ENCODE measurements around the gene CKAP4. TPM values are rescaled to one million over a fixed set of nuclear protein-coding genes. Genes with fewer than 3 reads are reported as not detected.

CKAP4 gene
- total and polyA plus RNA-seq, 9 of the 15 experiments (the other 6 are each of a cell fraction or from before 2014, with no cell fraction given), result 0.08 to 0.20 TPM; not detected in 7

- no peak for TF ChIP-seq ZNF398 (CRISPR knock-in tag; IDR thresholded peaks at IDR 0.05)
- peak; percentile 91 for TF ChIP-seq C11orf30 (IDR thresholded peaks at IDR 0.05; ENCODE audit: low read depth)
- peak; percentile 73 for TF ChIP-seq ARID1B (IDR thresholded peaks at IDR 0.05)
- TF ChIP-seq TCF7L2 (IDR thresholded peaks at IDR 0.05; ENCODE audit: low read depth, low read length), result no peak
- TF ChIP-seq ZNF444 (CRISPR knock-in tag; IDR thresholded peaks at IDR 0.05), result no peak
- TF ChIP-seq KDM1A (IDR thresholded peaks at IDR 0.05), result peak in 1 of 2 experiments; percentile 33; a peak in 1 of 4 replicates
- no peak; the same call in 1 of the 2 replicates for TF ChIP-seq VEZF1 (CRISPR knock-in tag; IDR thresholded peaks at IDR 0.05)
- TF ChIP-seq TSC22D4 (tag; IDR thresholded peaks at IDR 0.05), result no peak
- TF ChIP-seq MAFK (IDR thresholded peaks at IDR 0.05; ENCODE audit: low read length), result peak; percentile 78
- 0 out of 2 replicates have a peak, but pooled peaks have one; percentile 13 for TF ChIP-seq ZKSCAN1 (IDR thresholded peaks at IDR 0.05; ENCODE audit: low read depth, low read length)
- peak; percentile 21; the same call in 1 of the 2 replicates for TF ChIP-seq CXXC5 (CRISPR knock-in tag; IDR thresholded peaks at IDR 0.05)
- peak; percentile 77 for TF ChIP-seq MEIS2 (IDR thresholded peaks at IDR 0.05; ENCODE audit: partially characterized antibody)
- TF ChIP-seq HMBOX1 (IDR thresholded peaks at IDR 0.05), result peak; percentile 99
- TF ChIP-seq HES1 (IDR thresholded peaks at IDR 0.05; ENCODE audit: low read depth), result peak; percentile 71; the same call in 1 of the 2 replicates
- no peak for TF ChIP-seq CBFB (CRISPR knock-in tag; IDR thresholded peaks at IDR 0.05)
- no peak for TF ChIP-seq FOXP4 (CRISPR knock-in tag; IDR thresholded peaks at IDR 0.05; ENCODE audit: borderline replicate concordance)
- TF ChIP-seq DDX20 (tag; IDR thresholded peaks at IDR 0.05; ENCODE audit: low read depth), result no peak
- TF ChIP-seq NFIC (IDR thresholded peaks at IDR 0.05), result peak; percentile 57; the same call in 1 of the 2 replicates
- 0 out of 2 replicates have a peak, but pooled peaks have one; percentile 17 for TF ChIP-seq MEF2D (tag; conservative IDR thresholded peaks at IDR 0.05; ENCODE audit: low read depth)
- TF ChIP-seq ESRRA (IDR thresholded peaks at IDR 0.05; ENCODE audit: borderline replicate concordance, low read depth), result peak; percentile 36; the same call in 1 of the 2 replicates
- peak; percentile 47; the same call in 1 of the 2 replicates for TF ChIP-seq SMARCE1 (IDR thresholded peaks at IDR 0.05)
- peak; percentile 68; the same call in 1 of the 2 replicates for TF ChIP-seq SMARCA4 (IDR thresholded peaks at IDR 0.05)
- TF ChIP-seq ZNF316 (IDR thresholded peaks at IDR 0.05), result peak; percentile 85
Measured at GRCh38 chr12:106269150-106269771, 21.4 kb upstream of the CKAP4 start (continued).

Measured in K562 (cell line).